Melanocyte of skin (primary cell): Measurements from ENCODE around the gene RRN3. TPM values are rescaled to one million over a fixed set of nuclear protein-coding genes. Genes with fewer than 3 reads are reported as not detected.

ENCODE experiments used
- small RNA-seq, 2 donors: library from RNA; depleted of rRNA; stranded (forward); fragments of <200 nt; gene quantifications; one replicate each; pipeline ENCODE3, GENCODE V24; 2012
- total RNA-seq, 2 donors: library from RNA; depleted of rRNA; stranded (reverse); fragments of >200 nt; gene quantifications; 2 replicates each; pipeline ENCODE4 v1.2.3, GENCODE V29; 2012

The RRN3 gene
- total RNA-seq, result 10 to 100 TPM; 47.1 to 58.9 TPM

GRCh38 chr16:15093955-15094827 lies at the start of gene RRN3:
Gene RRN3 (minus strand): TSS chr16:15094272. CDS start chr16:15094233, 39 bp downstream.

Small RNA genes lying within 50 kb of the gene (small RNA-seq; reads per million reads assigned to genes)
- 0 reads per million in 2 donors for gene MIR1972-1

Other genes with a start within 250 kb of the RRN3 start
- 10 to 100 TPM; 45.1 to 45.3 TPM for gene NPIPA1, start 156.8 kb downstream of the RRN3 start, total RNA-seq
- gene PDXDC1, start 119.2 kb downstream of the RRN3 start, total RNA-seq, result 100 to 1,000 TPM in 1 of 2 donors, 10 to 100 TPM in 1; 98.8 to 134 TPM
- gene NTAN1, start 38.2 kb downstream of the RRN3 start, total RNA-seq, result 100 to 1,000 TPM in 1 of 2 donors, 10 to 100 TPM in 1; 99.1 to 103 TPM